OCI-M1 (cell line): ENCODE data around the gene ZZZ3.
"Not testable (repeated sequence)": the region's sequence is repeated elsewhere in the genome, so short reads cannot be mapped to it uniquely, and the experiment has no call there.

Source experiments
- DNase-seq: peaks from one replicate; lab custom pipeline; 2025; lab: John Stamatoyannopoulos, UW

The ZZZ3 gene

GRCh38 chr1:77670330-77670729 lies 12.1 kb downstream of the ZZZ3 start:
- no peak for DNase-seq

GRCh38 chr1:77668924-77669449 lies 13.5 kb downstream of the ZZZ3 start:
- DNase-seq, result peak; percentile 58

- peak; percentile 24 for DNase-seq
Observed at GRCh38 chr1:77664939-77665516, 17.4 kb downstream of the ZZZ3 start.

GRCh38 chr1:77661696-77662095 lies 20.8 kb downstream of the ZZZ3 start:
- DNase-seq, result no peak

GRCh38 chr1:77659879-77660593 lies 22.4 kb downstream of the ZZZ3 start:
- no peak for DNase-seq

GRCh38 chr1:77658271-77658670 lies 24.2 kb downstream of the ZZZ3 start:
- no peak for DNase-seq

- no peak for DNase-seq
Observed at GRCh38 chr1:77655431-77655974, 27.0 kb downstream of the ZZZ3 start.

GRCh38 chr1:77652970-77653516 lies 29.4 kb downstream of the ZZZ3 start:
- DNase-seq, result peak; percentile 18

GRCh38 chr1:77652268-77652667 lies 30.2 kb downstream of the ZZZ3 start:
- DNase-seq, result no peak

GRCh38 chr1:77649127-77649526 lies 33.3 kb downstream of the ZZZ3 start:
- DNase-seq, result no peak

- not testable (repeated sequence) for DNase-seq
Observed at GRCh38 chr1:77646224-77646623, 36.2 kb downstream of the ZZZ3 start.

- no peak for DNase-seq
Observed at GRCh38 chr1:77643456-77643855, 39.0 kb downstream of the ZZZ3 start.

GRCh38 chr1:77642941-77643340 lies 39.5 kb downstream of the ZZZ3 start:
- DNase-seq, result no peak

- DNase-seq, result no peak
Observed at GRCh38 chr1:77642196-77642595, 40.3 kb downstream of the ZZZ3 start.

GRCh38 chr1:77639557-77640069 lies 42.8 kb downstream of the ZZZ3 start:
- no peak for DNase-seq

- no peak for DNase-seq
Observed at GRCh38 chr1:77639056-77639455, 43.4 kb downstream of the ZZZ3 start.

GRCh38 chr1:77636864-77637263 lies 45.6 kb downstream of the ZZZ3 start:
- DNase-seq, result no peak
